Smooth muscle cell (in vitro differentiated cells): ENCODE measurements around the gene CYB561A3. TPM values are rescaled to one million over a fixed set of nuclear protein-coding genes. Genes with fewer than 3 reads are reported as not detected.

ENCODE experiments used
- DNase-seq: peaks from one replicate; lab custom pipeline; 2025; ENCODE audit not compliant: unreplicated experiment; lab: John Stamatoyannopoulos, UW
- H2AFZ ChIP-seq: fragments of 200-600 bp; sonication (generic); 2 replicates; pipeline ENCODE4 v1.6.0; 2016; ENCODE audit warnings: antibody characterized with exemption, low read depth, mild to moderate bottlenecking
- H3F3A ChIP-seq: fragments of 200-600 bp; sonication (generic); 2 replicates; pipeline ENCODE4 v1.6.0; 2017; ENCODE audit warnings: antibody characterized with exemption, low read depth
- H3K27ac ChIP-seq: fragments of 200-600 bp; sonication (generic); 2 replicates; pipeline ENCODE4 v1.5.1; 2016; ENCODE audit warnings: low read depth, mild to moderate bottlenecking
- H3K27me3 ChIP-seq: fragments of 200-600 bp; sonication (generic); 2 replicates; pipeline ENCODE4 v1.6.1; 2016; ENCODE audit warnings: low read depth, mild to moderate bottlenecking
- H3K36me3 ChIP-seq: fragments of 200-600 bp; sonication (generic); 2 replicates; pipeline ENCODE4 v1.5.1; 2016; ENCODE audit warnings: low read depth
- H3K4me1 ChIP-seq: fragments of 200-600 bp; sonication (generic); 2 replicates; pipeline ENCODE4 v1.5.1; 2016; ENCODE audit warnings: low read depth
- H3K4me2 ChIP-seq: fragments of 200-600 bp; sonication (generic); 2 replicates; pipeline ENCODE4 v1.6.0; 2016; ENCODE audit warnings: mild to moderate bottlenecking
- H3K4me3 ChIP-seq: fragments of 200-600 bp; sonication (generic); 2 replicates; pipeline ENCODE4 v1.5.1; 2016; ENCODE audit warnings: mild to moderate bottlenecking
- H3K79me2 ChIP-seq: fragments of 200-600 bp; sonication (generic); 2 replicates; pipeline ENCODE4 v1.6.0; 2016; ENCODE audit warnings: low read depth, mild to moderate bottlenecking
- H3K9ac ChIP-seq: fragments of 200-600 bp; sonication (generic); 2 replicates; pipeline ENCODE4 v1.6.0; 2016; ENCODE audit warnings: low read depth
- H3K9me3 ChIP-seq: fragments of 200-600 bp; sonication (generic); replicated peaks from 2 replicates; pipeline ENCODE4 v1.5.1; 2016; ENCODE audit warnings: low read depth
- H4K20me1 ChIP-seq: fragments of 200-600 bp; sonication (generic); 2 replicates; pipeline ENCODE4 v1.6.0; 2016; ENCODE audit warnings: low read depth
- WGBS: methylation state at CpG from one replicate; pipeline ENCODE4 v1.1.7; 2016; ENCODE audit warnings: low lambda C conversion rate; 5-methylcytosine and 5-hydroxymethylcytosine counted together
- polyA plus RNA-seq: library from polyadenylated mRNA; unstranded; fragments of >200 nt; fragmentation: Nextera tagmentation; extraction: Ambion mirVana; gene quantifications from 2 replicates; pipeline ENCODE4 v1.2.1, GENCODE V29; 2016
- total RNA-seq: library from RNA; depleted of rRNA; stranded (reverse); fragments of >200 nt; gene quantifications from 2 replicates; pipeline ENCODE4 v1.2.3, GENCODE V29; 2014
- TF ChIP-seq, protein P1 (sequence below): fragments of 200-600 bp; sonication (generic); IDR thresholded peaks from 2 replicates; pipeline ENCODE4 v1.5.1; 2017; ENCODE audit warnings: borderline replicate concordance, mild to moderate bottlenecking, antibody characterized with exemption; ENCODE audit not compliant: insufficient read depth, poor library complexity, severe bottlenecking

CYB561A3 gene
- total and polyA plus RNA-seq, 2 experiments from 2014 or later: 19.1 to 23.7 TPM

DNA sequence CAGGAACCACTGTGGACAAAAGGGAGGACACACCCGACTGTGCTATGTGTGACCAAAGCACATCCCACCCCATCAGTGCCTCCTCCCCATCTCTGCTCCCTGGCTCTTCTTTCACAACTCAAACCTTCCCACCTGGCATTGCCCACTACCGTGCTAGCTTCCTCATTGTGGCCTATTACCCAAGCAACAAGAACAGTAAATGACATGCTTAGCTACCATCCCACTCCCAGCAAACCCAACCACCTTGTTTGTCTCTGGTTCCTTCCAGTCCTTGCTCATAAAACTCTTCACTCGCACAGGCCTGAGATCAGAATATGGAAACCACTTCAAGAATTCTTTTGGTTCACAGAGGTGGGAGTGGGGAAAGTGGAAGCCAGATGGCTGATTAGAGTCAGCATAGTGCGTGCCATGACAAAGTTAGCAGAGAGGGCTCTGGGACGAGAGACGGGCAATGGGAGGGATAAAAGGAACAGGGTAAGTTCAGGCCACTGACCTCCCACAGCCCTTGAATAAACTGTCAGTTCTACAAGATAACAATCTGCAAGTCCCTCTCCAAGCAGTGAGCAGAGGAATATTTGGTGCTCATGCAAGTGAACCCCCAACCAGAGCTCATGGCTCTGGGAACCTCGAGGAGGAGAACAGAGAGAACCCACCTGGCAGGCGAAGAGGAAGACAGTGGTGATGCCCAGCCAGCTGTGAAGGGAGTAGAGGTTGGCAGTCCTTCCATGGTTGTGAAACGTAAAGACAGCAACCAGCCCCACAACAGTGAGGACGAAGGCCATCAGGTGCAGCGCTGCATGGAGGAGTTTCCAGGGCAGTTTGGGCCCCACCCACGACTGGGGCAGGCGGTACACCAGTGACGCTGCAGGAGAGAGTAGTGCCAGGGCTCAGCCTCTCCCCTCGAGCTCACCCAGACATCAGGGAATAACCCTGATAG is 8.3 kb downstream of the CYB561A3 start:
- H3F3A ChIP-seq: no peaks in the 10 kb centered on the region
- H4K20me1 ChIP-seq: no peaks in the 10 kb centered on the region
- TF ChIP-seq, protein P1, sequence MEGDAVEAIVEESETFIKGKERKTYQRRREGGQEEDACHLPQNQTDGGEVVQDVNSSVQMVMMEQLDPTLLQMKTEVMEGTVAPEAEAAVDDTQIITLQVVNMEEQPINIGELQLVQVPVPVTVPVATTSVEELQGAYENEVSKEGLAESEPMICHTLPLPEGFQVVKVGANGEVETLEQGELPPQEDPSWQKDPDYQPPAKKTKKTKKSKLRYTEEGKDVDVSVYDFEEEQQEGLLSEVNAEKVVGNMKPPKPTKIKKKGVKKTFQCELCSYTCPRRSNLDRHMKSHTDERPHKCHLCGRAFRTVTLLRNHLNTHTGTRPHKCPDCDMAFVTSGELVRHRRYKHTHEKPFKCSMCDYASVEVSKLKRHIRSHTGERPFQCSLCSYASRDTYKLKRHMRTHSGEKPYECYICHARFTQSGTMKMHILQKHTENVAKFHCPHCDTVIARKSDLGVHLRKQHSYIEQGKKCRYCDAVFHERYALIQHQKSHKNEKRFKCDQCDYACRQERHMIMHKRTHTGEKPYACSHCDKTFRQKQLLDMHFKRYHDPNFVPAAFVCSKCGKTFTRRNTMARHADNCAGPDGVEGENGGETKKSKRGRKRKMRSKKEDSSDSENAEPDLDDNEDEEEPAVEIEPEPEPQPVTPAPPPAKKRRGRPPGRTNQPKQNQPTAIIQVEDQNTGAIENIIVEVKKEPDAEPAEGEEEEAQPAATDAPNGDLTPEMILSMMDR: no peak
- no peak overlapping the region for H3K9ac ChIP-seq
- 94% methylated on average over 15 of the region's 15 CpGs for WGBS
- H3K27me3 ChIP-seq: no peaks in the 10 kb centered on the region
- no peak overlapping the region for H3K4me3 ChIP-seq
- no peak for DNase-seq
- H3K27ac ChIP-seq: no peak overlapping the region
- no peaks in the 10 kb centered on the region for H3K36me3 ChIP-seq
- H3K4me1 ChIP-seq: no peaks in the 10 kb centered on the region
- no peak overlapping the region for H3K4me2 ChIP-seq
- no peak overlapping the region for H2AFZ ChIP-seq
- no peaks in the 10 kb centered on the region for H3K9me3 ChIP-seq
- no peaks in the 10 kb centered on the region for H3K79me2 ChIP-seq

DNA sequence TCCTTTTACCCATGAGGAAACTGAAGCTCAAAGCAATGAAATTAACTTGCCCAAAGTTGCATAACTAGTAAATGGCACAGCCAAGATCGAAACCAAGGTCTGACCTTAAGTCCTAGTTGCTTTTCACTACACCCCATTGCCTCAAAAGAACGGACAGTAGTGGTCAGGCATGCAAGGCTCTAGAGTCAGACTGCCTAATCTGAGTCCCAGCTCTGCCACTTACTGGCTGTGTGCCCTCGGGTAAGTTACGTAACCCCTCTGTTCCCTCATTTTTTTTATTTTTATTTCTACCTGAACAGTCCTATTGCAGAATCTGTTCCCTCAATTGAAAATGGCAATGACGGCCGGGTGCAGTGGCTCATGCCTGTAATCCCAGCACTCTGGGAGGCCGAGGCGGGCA is 9.6 kb downstream of the CYB561A3 start:
- no peak overlapping the region for H3K27ac ChIP-seq
- DNase-seq: no peak
- no peaks in the 10 kb centered on the region for H3K4me1 ChIP-seq
- no peaks in the 10 kb centered on the region for H3K9me3 ChIP-seq
- WGBS: 86% methylated on average over 8 of the region's 8 CpGs
- no peaks in the 10 kb centered on the region for H4K20me1 ChIP-seq
- no peaks in the 10 kb centered on the region for H3F3A ChIP-seq
- no peaks in the 10 kb centered on the region for H3K36me3 ChIP-seq
- TF ChIP-seq, protein P1: no peak
- H2AFZ ChIP-seq: no peak overlapping the region
- no peak overlapping the region for H3K9ac ChIP-seq
- H3K4me3 ChIP-seq: no peak overlapping the region
- H3K4me2 ChIP-seq: no peak overlapping the region
- H3K27me3 ChIP-seq: no peaks in the 10 kb centered on the region
- H3K79me2 ChIP-seq: no peaks in the 10 kb centered on the region

DNA sequence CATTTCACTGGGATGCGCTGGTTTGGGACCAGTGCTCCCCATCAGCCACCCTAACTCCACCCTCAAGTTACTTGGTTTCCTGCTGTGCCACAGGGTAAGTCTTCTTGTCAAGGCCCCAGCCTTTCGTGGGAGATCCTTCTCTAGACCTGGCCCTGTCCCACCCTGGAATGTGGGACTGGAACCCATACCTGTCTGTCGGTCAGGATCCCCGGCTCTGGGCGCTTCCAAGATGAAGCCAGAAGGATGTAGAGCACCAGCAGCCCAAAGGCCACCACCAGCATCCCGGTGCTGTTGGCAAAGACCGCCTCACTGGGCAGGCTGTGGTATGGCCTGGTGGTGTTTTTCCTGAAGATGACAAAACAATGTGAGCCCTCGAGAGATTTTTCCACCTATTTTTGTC is 10.9 kb downstream of the CYB561A3 start:
- Histone ChIP-seq H3K79me2 (no peaks in the 10 kb centered on the region), H3K9me3 (no peaks in the 10 kb centered on the region), H3K4me3 (no peak overlapping the region), H3K36me3 (no peaks in the 10 kb centered on the region), H2AFZ (no peak overlapping the region), H3K27me3 (no peaks in the 10 kb centered on the region), H3K9ac (no peak overlapping the region), H3K27ac (no peak overlapping the region), H3K4me1 (no peaks in the 10 kb centered on the region), H4K20me1 (no peaks in the 10 kb centered on the region), H3K4me2 (no peak overlapping the region), H3F3A (no peaks in the 10 kb centered on the region)
- TF ChIP-seq, protein P1: no peak
- 95% methylated on average over 8 of the region's 8 CpGs for whole genome bisulfite sequencing
- no peak for DNase-seq
